HG03175 (cell line): ENCODE data around the gene CCDC201.
"Not testable (repeated sequence)": the region's sequence is repeated elsewhere in the genome, so short reads cannot be mapped to it uniquely, and the experiment has no call there.

Experiments used
- ATAC-seq: cut with Tn5 transposase; IDR thresholded peaks from one replicate; pipeline ENCODE4 v1.9.1; 2021; ENCODE audit warnings: mild to moderate bottlenecking, moderate library complexity; ENCODE audit not compliant: unreplicated experiment

Gene CCDC201

DNA sequence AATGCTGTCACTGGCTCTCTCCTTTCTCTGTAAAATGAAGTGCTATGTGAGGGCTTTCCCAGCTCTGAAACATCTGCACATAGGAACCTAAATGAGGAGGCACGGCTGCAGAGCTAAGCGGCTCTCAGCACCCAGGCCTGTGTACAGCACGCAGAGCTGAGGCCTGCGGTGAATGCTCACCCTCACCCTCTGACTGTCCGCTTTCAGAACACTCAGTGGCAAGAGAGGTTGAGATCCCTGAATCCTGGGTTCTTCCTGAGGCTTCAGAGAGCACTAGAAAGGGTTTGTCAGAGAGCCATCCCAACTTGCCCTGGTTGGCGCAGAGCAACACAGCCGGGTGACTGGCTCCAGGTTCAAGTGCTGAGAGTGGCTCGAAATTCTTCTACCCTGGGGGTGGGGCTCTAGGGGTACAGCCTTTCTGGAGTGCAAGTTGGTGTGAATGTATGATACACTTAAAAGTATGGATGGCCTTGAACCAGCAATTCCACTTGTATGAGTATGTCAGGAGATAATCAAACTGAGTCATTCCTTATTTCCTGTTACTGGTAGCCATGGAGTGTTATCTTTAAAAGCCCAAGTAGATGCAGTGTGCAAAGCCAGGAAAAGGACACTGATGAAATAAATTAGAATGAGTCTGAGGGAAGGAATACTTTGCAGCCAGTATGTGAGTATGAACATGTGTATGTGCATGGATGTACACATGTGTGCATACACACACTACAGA is 1.7 kb upstream of the CCDC201 start:
- ATAC-seq: no peak

DNA sequence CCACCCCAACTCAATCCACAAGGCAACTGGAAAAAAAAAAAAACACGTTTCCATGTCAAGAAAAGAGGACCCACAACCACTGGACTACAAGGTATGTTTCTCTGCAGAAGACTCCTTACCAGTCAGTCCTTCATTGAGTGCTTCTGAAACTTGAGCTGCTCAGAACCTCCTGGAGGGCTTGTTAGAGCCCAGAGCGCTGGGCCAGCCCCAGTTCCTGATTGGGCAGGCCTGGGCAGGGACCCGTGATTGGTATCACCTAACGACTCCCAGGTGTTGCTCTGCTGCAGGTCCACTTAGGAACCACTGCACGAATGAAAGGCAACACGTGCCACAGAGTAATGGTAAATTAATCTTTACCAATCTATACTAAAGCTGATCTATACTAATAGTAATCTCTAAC is 473 bp upstream of the CCDC201 start:
- no peak for ATAC-seq

- ATAC-seq: no peak
Measured at GRCh38 chr7:45872116-45873034, 507 bp downstream of the CCDC201 start.

- ATAC-seq: no peak
Measured at GRCh38 chr7:45869426-45869825, 3.5 kb downstream of the CCDC201 start.

GRCh38 chr7:45867471-45867870 is 5.4 kb downstream of the CCDC201 start:
- no peak for ATAC-seq

DNA sequence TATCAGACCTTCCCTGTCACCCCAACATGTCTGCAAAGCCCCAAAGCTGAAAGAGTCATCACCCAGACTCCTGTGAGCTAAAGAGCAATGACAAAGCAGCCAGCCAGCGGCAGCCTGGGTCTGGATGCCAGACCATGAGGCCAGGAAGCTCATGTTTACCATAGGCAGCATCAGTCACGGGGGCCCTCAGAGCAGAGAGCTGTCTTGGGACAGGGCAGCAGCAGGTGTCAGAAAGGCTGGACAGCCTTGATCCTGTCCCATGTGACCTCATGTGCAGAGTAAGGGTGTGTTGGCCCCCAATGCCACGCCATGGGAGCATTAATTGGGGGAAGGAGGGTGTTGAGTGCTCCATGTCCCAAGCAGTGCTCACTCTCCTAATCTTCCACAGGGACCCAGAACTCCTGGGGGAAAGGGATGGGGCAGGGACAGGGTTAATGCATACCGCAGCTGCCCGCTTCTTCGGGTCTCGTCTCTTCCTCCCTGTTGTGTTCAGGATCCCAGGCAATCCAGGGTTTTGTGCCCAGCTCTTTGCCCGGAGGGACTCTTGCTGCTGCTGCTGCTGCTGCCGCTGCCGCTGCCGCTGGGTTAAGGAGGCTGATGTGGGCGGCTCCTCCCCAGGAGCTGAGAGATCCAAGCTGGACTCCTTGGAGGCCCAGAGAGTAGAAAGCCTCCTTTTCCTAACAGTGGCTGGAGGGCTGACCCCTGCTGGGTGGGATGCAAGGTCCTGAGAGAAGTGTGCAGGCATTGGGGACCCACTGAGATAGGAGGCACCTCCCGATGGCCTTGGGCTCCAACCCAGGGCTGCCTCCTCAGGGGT is 7.1 kb downstream of the CCDC201 start:
- no peak for ATAC-seq

DNA sequence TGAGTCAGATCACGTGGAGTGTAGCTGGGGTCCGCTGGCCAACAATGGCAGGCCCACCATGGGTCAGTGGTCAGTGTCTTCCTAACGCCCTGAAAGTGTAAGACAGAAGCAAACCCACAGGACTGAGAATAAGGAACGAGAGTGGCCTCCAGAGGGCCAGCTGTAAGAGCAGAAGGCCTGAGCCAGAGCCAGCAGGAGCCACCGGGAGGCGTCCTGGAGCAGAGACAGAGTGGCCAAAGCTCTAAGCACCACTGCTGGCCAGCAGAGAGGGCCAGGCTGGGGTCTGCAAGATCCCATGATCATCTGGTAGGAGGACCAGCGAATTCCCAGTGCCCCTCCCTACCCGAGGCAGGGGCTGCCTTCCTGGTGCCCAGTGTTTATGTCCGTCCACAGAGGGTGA is 9.2 kb downstream of the CCDC201 start:
- no peak for ATAC-seq

DNA sequence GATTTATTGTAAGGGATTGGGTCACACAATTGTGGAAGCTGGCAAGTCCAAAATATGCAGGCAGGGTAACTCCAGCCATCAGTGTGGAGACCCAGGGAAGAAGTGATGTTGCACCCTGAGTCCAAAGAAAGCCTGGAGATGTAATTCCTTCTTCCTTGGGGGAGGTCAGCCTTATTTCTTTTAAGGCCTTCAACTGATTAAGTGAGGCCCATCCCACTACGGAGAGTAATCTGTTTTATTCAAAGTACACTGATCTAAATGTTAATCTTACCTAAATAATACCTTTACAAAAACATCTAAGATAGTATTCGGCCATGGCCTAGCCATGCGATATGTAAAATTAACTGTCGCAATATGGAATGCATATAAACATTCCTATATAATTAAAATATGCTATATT is 16.0 kb downstream of the CCDC201 start:
- ATAC-seq: not testable (repeated sequence)

GRCh38 chr7:45855680-45856079 is 17.2 kb downstream of the CCDC201 start:
- ATAC-seq: not testable (repeated sequence)

DNA sequence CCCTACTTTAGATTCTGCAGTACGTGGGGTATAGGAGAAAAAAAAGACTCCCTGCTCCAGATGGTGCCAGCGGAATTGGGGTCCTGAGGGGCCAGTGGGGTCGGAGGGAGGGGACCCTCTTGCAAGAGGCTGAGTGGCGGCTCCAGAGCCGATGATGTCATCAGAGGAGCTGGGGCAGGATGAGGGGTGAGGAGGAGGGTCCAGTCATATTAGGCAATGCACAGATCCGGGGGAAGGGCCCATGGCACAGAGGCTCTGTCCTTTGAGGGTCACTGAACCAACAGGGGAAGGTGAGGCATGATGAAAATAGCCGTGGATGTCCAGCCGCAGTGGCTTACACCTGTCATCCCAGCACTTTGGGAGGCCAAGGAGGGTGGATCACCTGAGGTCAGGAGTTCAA is 19.4 kb downstream of the CCDC201 start:
- not testable (repeated sequence) for ATAC-seq

GRCh38 chr7:45852984-45853383 is 19.9 kb downstream of the CCDC201 start:
- not testable (repeated sequence) for ATAC-seq

- ATAC-seq: not testable (repeated sequence)
Measured at GRCh38 chr7:45848734-45849133, 24.1 kb downstream of the CCDC201 start.

DNA sequence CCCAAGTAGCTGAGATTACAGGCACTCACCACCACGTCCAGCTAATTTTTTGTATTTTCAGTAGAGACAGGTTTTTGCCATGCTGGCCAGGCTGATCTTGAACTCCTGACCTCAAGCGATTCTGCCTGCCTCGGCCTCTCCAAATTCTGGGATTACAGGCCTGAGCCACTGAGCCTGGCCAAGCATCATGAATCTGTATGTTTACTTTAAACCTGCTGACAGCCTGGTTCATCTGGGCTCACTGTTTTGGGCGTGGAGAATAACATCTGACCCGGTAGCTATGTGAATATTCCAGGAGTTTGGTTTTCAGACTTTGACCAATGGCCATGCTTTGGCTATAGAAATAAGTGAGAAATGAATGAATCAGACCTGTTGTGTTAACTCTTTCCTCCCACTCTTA is 26.3 kb downstream of the CCDC201 start:
- not testable (repeated sequence) for ATAC-seq

GRCh38 chr7:45841926-45842717 is 30.8 kb downstream of the CCDC201 start:
- ATAC-seq: peak; percentile 63

- not testable (repeated sequence) for ATAC-seq
Measured at GRCh38 chr7:45838852-45839251, 34.0 kb downstream of the CCDC201 start.

DNA sequence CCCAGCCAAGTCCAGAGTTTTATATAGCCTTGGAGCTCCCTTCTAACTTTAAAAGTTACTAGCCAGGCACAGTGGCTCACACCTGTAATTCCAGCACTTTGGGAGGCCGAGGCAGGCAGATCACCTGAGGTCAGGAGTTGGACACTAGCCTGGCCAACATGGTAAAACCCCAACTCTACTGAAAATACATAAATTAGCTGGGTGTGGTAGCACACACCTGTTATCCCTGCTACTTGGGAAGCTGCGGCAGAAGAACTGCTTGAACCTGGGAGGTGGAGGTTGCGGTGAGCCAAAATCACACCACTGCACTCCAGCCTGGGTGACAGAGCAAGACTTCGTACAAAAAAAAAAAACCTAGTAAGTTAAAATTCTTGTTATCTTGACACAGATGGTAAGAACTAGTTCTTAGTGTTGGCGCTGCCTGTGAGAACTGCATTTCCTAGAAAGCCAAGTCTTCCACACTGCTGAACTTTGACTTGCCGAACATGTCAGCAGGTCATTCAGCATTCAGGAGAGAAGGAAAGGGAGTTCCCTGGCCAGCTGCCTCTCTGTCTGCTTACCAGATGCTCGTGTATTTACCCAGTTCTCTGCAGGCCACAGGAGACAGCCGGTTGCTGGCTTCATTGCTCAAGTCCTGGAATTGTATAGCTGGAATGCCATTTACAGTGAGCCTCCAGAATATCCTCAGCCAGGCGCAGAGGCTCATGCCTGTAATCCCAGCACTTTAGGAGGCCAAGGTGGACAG is 40.3 kb downstream of the CCDC201 start:
- ATAC-seq: not testable (repeated sequence)

- ATAC-seq: not testable (repeated sequence)
Measured at GRCh38 chr7:45829846-45830245, 43.0 kb downstream of the CCDC201 start.

GRCh38 chr7:45827731-45828130 is 45.2 kb downstream of the CCDC201 start:
- not testable (repeated sequence) for ATAC-seq

GRCh38 chr7:45826550-45826949 is 46.3 kb downstream of the CCDC201 start:
- ATAC-seq: not testable (repeated sequence)

DNA sequence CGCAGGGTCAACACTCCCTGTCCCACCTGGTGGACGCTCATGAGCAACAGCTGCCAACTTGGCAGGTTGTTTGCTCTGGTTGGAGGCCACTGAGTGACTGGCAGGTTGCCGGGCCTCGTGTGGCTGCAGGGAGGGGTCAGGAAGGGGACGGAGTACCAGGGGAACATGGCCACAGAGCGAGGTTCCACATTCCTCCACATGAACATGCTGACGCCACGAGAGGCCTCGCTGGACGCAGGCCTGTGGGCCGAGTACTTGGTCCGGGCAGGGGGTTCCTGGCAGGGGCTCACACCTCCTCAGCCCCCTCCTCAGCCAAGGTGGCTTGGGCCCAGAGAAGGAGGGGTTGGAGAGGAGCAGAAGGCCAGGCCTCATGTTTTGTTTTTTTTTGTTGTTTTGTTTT is 54.1 kb downstream of the CCDC201 start:
- not testable (repeated sequence) for ATAC-seq
